Activated CD4-positive, alpha-beta T cell treated with anti-CD3 and anti-CD28 coated beads for 36 hours (primary cell): ENCODE measurements around the gene SIGLEC5. TPM values are rescaled to one million over a fixed set of nuclear protein-coding genes. Genes with fewer than 3 reads are reported as not detected.
A peak's percentile ranks its signal among the peaks of the same experiment; 100 is the strongest.

Source experiments
- ATAC-seq: fragments of 200-7000 bp; cut with Tn5 transposase; one replicate; pipeline ENCODE4 v1.10.0; 2021; ENCODE audit warnings: mild to moderate bottlenecking, moderate library complexity
- CTCF ChIA-PET: fragments of 350-600 bp; sonication (Branson Sonifier 250); formaldehyde crosslinking; loops from one replicate; lab custom pipeline; 2021; ENCODE audit warnings: antibody characterized with exemption; lab: Charles Lee
- POLR2A ChIA-PET: fragments of 350-600 bp; sonication (Branson Sonifier 250); formaldehyde crosslinking; loops from one replicate; lab custom pipeline; 2021; ENCODE audit warnings: antibody characterized with exemption, inconsistent platforms; lab: Charles Lee
- DNase-seq: peaks from one replicate; pipeline ENCODE4 v3.0.0-alpha.2; 2020
- H3K27ac Mint-ChIP-seq: one replicate; pipeline ENCODE4 v1.8.0; 2021; ENCODE audit warnings: mixed read lengths
- H3K27me3 Mint-ChIP-seq: one replicate; pipeline ENCODE4 v1.8.0; 2021; ENCODE audit warnings: mixed read lengths
- H3K36me3 Mint-ChIP-seq: one replicate; pipeline ENCODE4 v1.8.0; 2021; ENCODE audit warnings: low read depth, mixed read lengths
- H3K4me1 Mint-ChIP-seq: one replicate; pipeline ENCODE4 v1.8.0; 2021; ENCODE audit warnings: mixed read lengths
- H3K4me3 Mint-ChIP-seq: one replicate; pipeline ENCODE4 v1.8.0; 2021; ENCODE audit warnings: mild to moderate bottlenecking, moderate library complexity, mixed read lengths
- H3K9me3 Mint-ChIP-seq: one replicate; pipeline ENCODE4 v1.8.0; 2021; ENCODE audit warnings: low read depth, mixed read lengths
- intact Hi-C, 2 experiments: fragments of 100-400 bp; cut with DNase I in 1 of 2; cut with micrococcal nuclease in 1 of 2; formaldehyde crosslinking; loops; one replicate each; pipeline versions ENCODE4 v1.14.2 to v1.15.1; 2022 to 2024; cut with DNase I, micrococcal nuclease
- total RNA-seq, 2 experiments: library from RNA; stranded (reverse); gene quantifications; one replicate each; pipeline ENCODE4 v1.2.3, GENCODE V29; 2021

SIGLEC5 gene
- total RNA-seq, 2 experiments from 2014 or later, result not detected

- CTCF ChIA-PET, result no interaction called here
These were observed 1.9 kb downstream of the SIGLEC5 start for GRCh38 chr19:51628153-51628939.

GRCh38 chr19:51627491-51628138 lies 2.6 kb downstream of the SIGLEC5 start:
- intact Hi-C loops, result no loop called here
- Mint-ChIP-seq H3K4me1 (no peaks in the 10 kb centered on the region), H3K4me3 (no peak overlapping the region), H3K27me3 (peaks cover 32% of the 10 kb centered on the region), H3K9me3 (no peaks in the 10 kb centered on the region), H3K27ac (no peak overlapping the region), H3K36me3 (no peaks in the 10 kb centered on the region)
- ATAC-seq, result no peak
- CTCF ChIA-PET, result interaction anchor here (1.2 kb wide), 1 partner anchor 9 kb away, joined by 4 read pairs; no protein-coding TSS in a partner anchor
- no peak for DNase-seq
- POLR2A ChIA-PET, result no interaction called here

More at GRCh38 chr19:51628153-51628939, 1.9 kb downstream of the SIGLEC5 start:
- Mint-ChIP-seq H3K36me3 (no peaks in the 10 kb centered on the region), H3K4me3 (no peak overlapping the region), H3K27ac (no peak overlapping the region), H3K4me1 (no peaks in the 10 kb centered on the region), H3K9me3 (no peaks in the 10 kb centered on the region), H3K27me3 (peaks cover 31% of the 10 kb centered on the region)
- DNase-seq (no peak), ATAC-seq (no peak)
- POLR2A ChIA-PET, result no interaction called here
- intact Hi-C loops, result no loop called here

GRCh38 chr19:51626675-51627074 lies 3.5 kb downstream of the SIGLEC5 start:
- ChIA-PET POLR2A (no interaction called here), CTCF (interaction anchor here (0.6 to 1.2 kb wide), 3 partner anchors 10 to 27 kb away, joined by 3 to 4 read pairs (median 3); no protein-coding TSS in a partner anchor)
- Mint-ChIP-seq H3K4me3 (no peak overlapping the region), H3K27ac (no peak overlapping the region), H3K36me3 (no peaks in the 10 kb centered on the region), H3K27me3 (peaks cover 33% of the 10 kb centered on the region), H3K4me1 (no peaks in the 10 kb centered on the region), H3K9me3 (no peaks in the 10 kb centered on the region)
- intact Hi-C loops, result no loop called here
- ATAC-seq (no peak), DNase-seq (no peak)

GRCh38 chr19:51621178-51621577 lies 9.0 kb downstream of the SIGLEC5 start:
- DNase-seq (no peak), ATAC-seq (no peak)
- Mint-ChIP-seq H3K27me3 (peaks cover 25% of the 10 kb centered on the region), H3K36me3 (no peaks in the 10 kb centered on the region), H3K9me3 (no peaks in the 10 kb centered on the region), H3K4me1 (no peaks in the 10 kb centered on the region), H3K27ac (no peak overlapping the region), H3K4me3 (no peak overlapping the region)
- CTCF ChIA-PET, result interaction anchor here (1.0 kb wide), 2 partner anchors 29 to 40 kb away, joined by 3 to 5 read pairs; no protein-coding TSS in a partner anchor
- intact Hi-C loops, result no loop called here
- POLR2A ChIA-PET, result no interaction called here

- H3K27ac Mint-ChIP-seq, result no peak overlapping the region
- ATAC-seq, result no peak
- DNase-seq, result no peak
- peaks cover 31% of the 10 kb centered on the region for H3K27me3 Mint-ChIP-seq
- intact Hi-C loops, result no loop called here
- no peaks in the 10 kb centered on the region for H3K4me1 Mint-ChIP-seq
- ChIA-PET POLR2A (no interaction called here), CTCF (interaction anchor here (0.8 to 2.0 kb wide), 2 partner anchors 13 to 41 kb away, joined by 3 to 9 read pairs; no protein-coding TSS in a partner anchor)
- no peak overlapping the region for H3K4me3 Mint-ChIP-seq
- H3K36me3 Mint-ChIP-seq, result no peaks in the 10 kb centered on the region
- H3K9me3 Mint-ChIP-seq, result peaks cover 13% of the 10 kb centered on the region
These were observed 14.2 kb downstream of the SIGLEC5 start for GRCh38 chr19:51615991-51616390.

GRCh38 chr19:51614789-51615188 lies 15.4 kb downstream of the SIGLEC5 start:
- no peak for ATAC-seq
- DNase-seq, result no peak
- CTCF ChIA-PET, result interaction anchor here (0.8 to 2.0 kb wide), 3 partner anchors 42 to 194 kb away, joined by 3 to 9 read pairs (median 6); no protein-coding TSS in a partner anchor
- H3K4me3 Mint-ChIP-seq, result no peak overlapping the region
- H3K36me3 Mint-ChIP-seq, result no peaks in the 10 kb centered on the region
- H3K27ac Mint-ChIP-seq, result no peak overlapping the region
- peaks cover 13% of the 10 kb centered on the region for H3K9me3 Mint-ChIP-seq
- peaks cover 36% of the 10 kb centered on the region for H3K27me3 Mint-ChIP-seq
- POLR2A ChIA-PET, result interaction anchor here (0.7 kb wide), 1 partner anchor 61 kb away, joined by 3 read pairs; no protein-coding TSS in a partner anchor
- intact Hi-C loops, result no loop called here
- H3K4me1 Mint-ChIP-seq, result no peaks in the 10 kb centered on the region

GRCh38 chr19:51610576-51610975 lies 19.6 kb downstream of the SIGLEC5 start:
- H3K4me3 Mint-ChIP-seq, result no peak overlapping the region
- no peak overlapping the region for H3K27ac Mint-ChIP-seq
- ChIA-PET POLR2A (no interaction called here), CTCF (no interaction called here)
- peaks cover 18% of the 10 kb centered on the region for H3K9me3 Mint-ChIP-seq
- peaks cover 38% of the 10 kb centered on the region for H3K27me3 Mint-ChIP-seq
- no peak for DNase-seq
- no peak for ATAC-seq
- peaks cover 21% of the 10 kb centered on the region for H3K4me1 Mint-ChIP-seq
- intact Hi-C loops, result no loop called here
- no peaks in the 10 kb centered on the region for H3K36me3 Mint-ChIP-seq

- Mint-ChIP-seq H3K36me3 (no peaks in the 10 kb centered on the region), H3K4me1 (peaks cover 21% of the 10 kb centered on the region), H3K27ac (no peak overlapping the region), H3K9me3 (peaks cover 17% of the 10 kb centered on the region), H3K27me3 (peaks cover 36% of the 10 kb centered on the region), H3K4me3 (no peak overlapping the region)
- POLR2A ChIA-PET, result no interaction called here
- peak; percentile 37 for ATAC-seq
- CTCF ChIA-PET, result interaction anchor here (0.6 to 1.3 kb wide), 5 partner anchors 23 to 169 kb away, joined by 3 to 5 read pairs (median 3); no protein-coding TSS in a partner anchor
- DNase-seq, result peak; percentile 88
- intact Hi-C loops, result loop anchor here (2.0 to 5.0 kb wide), 3 partner anchors 49 to 169 kb away; no protein-coding TSS in a partner anchor
These were observed 22.2 kb downstream of the SIGLEC5 start for GRCh38 chr19:51607920-51608562.

- H3K4me1 Mint-ChIP-seq, result peaks cover 21% of the 10 kb centered on the region
- ChIA-PET POLR2A (no interaction called here), CTCF (interaction anchor here (0.6 to 1.2 kb wide), 3 partner anchors 30 to 189 kb away, joined by 3 to 4 read pairs (median 4); no protein-coding TSS in a partner anchor)
- peak overlapping the region; percentile 16 for H3K4me3 Mint-ChIP-seq
- no peak overlapping the region for H3K27ac Mint-ChIP-seq
- DNase-seq (peak; percentile 71), ATAC-seq (peak; percentile 90)
- H3K36me3 Mint-ChIP-seq, result no peaks in the 10 kb centered on the region
- H3K27me3 Mint-ChIP-seq, result peaks cover 37% of the 10 kb centered on the region
- peaks cover 10% of the 10 kb centered on the region for H3K9me3 Mint-ChIP-seq
- intact Hi-C loops, result loop anchor here (5.0 kb wide), 2 partner anchors 50 to 170 kb away; no protein-coding TSS in a partner anchor
These were observed 23.1 kb downstream of the SIGLEC5 start for GRCh38 chr19:51607077-51607476.

- CTCF ChIA-PET, result interaction anchor here (1.0 kb wide), 2 partner anchors 16 to 59 kb away, joined by 3 read pairs; no protein-coding TSS in a partner anchor
- no peak overlapping the region for H3K4me3 Mint-ChIP-seq
- peaks cover 12% of the 10 kb centered on the region for H3K4me1 Mint-ChIP-seq
- peaks cover 4% of the 10 kb centered on the region for H3K9me3 Mint-ChIP-seq
- DNase-seq (no peak), ATAC-seq (no peak)
- intact Hi-C loops, result loop anchor here in 1 of 2 experiments (5.0 kb wide), 1 partner anchor 35 kb away; no protein-coding TSS in a partner anchor
- POLR2A ChIA-PET, result no interaction called here
- H3K36me3 Mint-ChIP-seq, result no peaks in the 10 kb centered on the region
- H3K27ac Mint-ChIP-seq, result no peak overlapping the region
- peaks cover 35% of the 10 kb centered on the region for H3K27me3 Mint-ChIP-seq
These were observed 27.9 kb downstream of the SIGLEC5 start for GRCh38 chr19:51602189-51602854.
